GM06990 (cell line): ENCODE data around the gene USP13.

Source experiments
- DNase-seq: peaks from one replicate; pipeline ENCODE4 v3.0.0-alpha.2; 2011; ENCODE audit not compliant: insufficient read length; ENCODE audit errors: extremely low read depth
- H3K27me3 ChIP-seq: replicated peaks from 2 replicates; pipeline ENCODE4 v1.6.0; 2011; ENCODE audit warnings: low read length; ENCODE audit not compliant: control insufficient read depth, insufficient read depth
- H3K36me3 ChIP-seq: 2 replicates; pipeline ENCODE4 v1.5.1; 2011; ENCODE audit warnings: low read length; ENCODE audit not compliant: control insufficient read depth, insufficient read depth
- H3K4me3 ChIP-seq: replicated peaks from 2 replicates; pipeline ENCODE4 v1.5.1; 2011; ENCODE audit warnings: low read depth, mild to moderate bottlenecking, control low read depth, low read length
- TF ChIP-seq, protein P1 (sequence below): IDR thresholded peaks from 2 replicates; pipeline ENCODE4 v1.5.1; 2011; ENCODE audit warnings: low read length, control low read depth, mild to moderate bottlenecking, inconsistent platforms; ENCODE audit not compliant: insufficient read depth, poor library complexity, severe bottlenecking

USP13 gene

DNA sequence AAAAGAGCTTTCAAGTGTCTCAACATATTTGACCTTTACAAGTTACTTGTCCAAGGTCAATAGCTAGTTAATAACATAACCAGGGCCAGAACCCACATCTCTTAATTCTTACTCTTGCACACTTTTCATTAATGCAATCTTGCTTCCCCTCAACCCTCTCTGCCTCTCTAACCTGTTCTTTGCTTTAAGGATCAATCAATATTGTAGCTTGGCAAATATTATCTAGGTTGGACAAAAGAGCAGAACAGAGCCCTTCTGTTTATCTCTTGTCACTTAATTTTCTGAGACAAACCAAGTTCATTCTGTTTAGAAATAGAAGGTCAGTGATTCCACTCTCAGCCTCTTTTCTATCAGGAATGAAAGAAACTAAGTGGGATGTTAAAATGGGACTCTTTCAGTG is 180.5 kb downstream of the USP13 start:
- Histone ChIP-seq H3K27me3 (no peaks in the 10 kb centered on the region; the same call in 1 of the 2 replicates), H3K4me3 (no peak overlapping the region), H3K36me3 (no peaks in the 10 kb centered on the region)
- TF ChIP-seq, protein P1, sequence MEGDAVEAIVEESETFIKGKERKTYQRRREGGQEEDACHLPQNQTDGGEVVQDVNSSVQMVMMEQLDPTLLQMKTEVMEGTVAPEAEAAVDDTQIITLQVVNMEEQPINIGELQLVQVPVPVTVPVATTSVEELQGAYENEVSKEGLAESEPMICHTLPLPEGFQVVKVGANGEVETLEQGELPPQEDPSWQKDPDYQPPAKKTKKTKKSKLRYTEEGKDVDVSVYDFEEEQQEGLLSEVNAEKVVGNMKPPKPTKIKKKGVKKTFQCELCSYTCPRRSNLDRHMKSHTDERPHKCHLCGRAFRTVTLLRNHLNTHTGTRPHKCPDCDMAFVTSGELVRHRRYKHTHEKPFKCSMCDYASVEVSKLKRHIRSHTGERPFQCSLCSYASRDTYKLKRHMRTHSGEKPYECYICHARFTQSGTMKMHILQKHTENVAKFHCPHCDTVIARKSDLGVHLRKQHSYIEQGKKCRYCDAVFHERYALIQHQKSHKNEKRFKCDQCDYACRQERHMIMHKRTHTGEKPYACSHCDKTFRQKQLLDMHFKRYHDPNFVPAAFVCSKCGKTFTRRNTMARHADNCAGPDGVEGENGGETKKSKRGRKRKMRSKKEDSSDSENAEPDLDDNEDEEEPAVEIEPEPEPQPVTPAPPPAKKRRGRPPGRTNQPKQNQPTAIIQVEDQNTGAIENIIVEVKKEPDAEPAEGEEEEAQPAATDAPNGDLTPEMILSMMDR: no peak
- no peak for DNase-seq

DNA sequence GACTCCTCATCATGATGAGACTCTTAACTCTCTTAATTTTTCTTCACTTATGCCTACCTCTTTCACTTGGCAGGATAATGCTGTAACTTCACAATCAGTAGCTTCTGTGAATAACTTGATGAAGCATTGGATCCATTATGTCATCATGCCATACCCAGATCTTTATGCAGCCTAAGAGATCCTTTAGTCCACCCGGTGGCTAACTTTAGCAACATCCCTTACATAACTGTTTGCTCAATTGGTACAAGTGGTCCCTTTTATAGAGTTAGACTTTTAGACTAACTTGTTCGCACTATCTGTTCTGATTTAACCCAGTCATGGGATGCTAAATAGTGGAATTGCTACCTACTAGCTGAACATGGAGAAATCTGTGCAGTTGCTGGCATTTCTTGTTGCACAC is 184.5 kb downstream of the USP13 start:
- Histone ChIP-seq H3K36me3 (no peaks in the 10 kb centered on the region), H3K27me3 (no peaks in the 10 kb centered on the region), H3K4me3 (no peak overlapping the region)
- DNase-seq: no peak
- TF ChIP-seq, protein P1: no peak
